Stomach (tissue), 4 donors: Measurements from ENCODE around the gene RFX3.

Experiments used
- POLR2A ChIP-seq, 4 donors: fragments of 450-650 bp; IDR thresholded peaks; one replicate each; pipeline ENCODE4 v1.6.1; 2016; ENCODE audit warnings: antibody characterized with exemption in 4 of 4, control low read depth in 2 of 4, mild to moderate bottlenecking in 1 of 4, moderate library complexity in 1 of 4
- TF ChIP-seq, protein P1 (sequence below), 7 experiments: fragments of 450-650 bp in 4 of 7; fragments of 200-600 bp in 3 of 7; sonication (generic) in 3 of 7; IDR thresholded peaks; one replicate each; pipeline ENCODE4 v1.5.1; 2016 to 2019; ENCODE audit warnings: antibody characterized with exemption in 7 of 7, control low read depth in 2 of 7, mild to moderate bottlenecking in 1 of 7

DNA sequence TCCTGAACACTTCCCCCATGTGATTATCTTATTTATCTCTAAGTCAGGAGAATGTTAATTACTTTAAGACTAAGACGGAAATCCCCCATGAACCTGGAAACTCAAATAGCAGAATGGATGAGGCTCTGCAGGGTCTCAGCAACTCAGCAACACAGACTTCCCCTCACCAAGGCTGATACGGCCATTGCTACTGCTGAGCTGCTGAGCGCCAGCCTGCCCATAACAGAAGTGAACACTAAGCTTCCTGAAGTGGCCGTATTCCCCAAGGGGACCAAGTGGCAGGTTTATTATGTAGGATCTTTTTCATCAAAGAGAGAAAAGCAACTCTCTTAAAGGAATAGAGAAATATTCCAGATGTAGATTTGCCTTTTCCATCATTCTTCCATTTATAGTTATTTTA lies 311.1 kb downstream of the RFX3 start:
- TF ChIP-seq POLR2A (IDR thresholded peaks at IDR 0.05) = no peak
- TF ChIP-seq, protein P1, sequence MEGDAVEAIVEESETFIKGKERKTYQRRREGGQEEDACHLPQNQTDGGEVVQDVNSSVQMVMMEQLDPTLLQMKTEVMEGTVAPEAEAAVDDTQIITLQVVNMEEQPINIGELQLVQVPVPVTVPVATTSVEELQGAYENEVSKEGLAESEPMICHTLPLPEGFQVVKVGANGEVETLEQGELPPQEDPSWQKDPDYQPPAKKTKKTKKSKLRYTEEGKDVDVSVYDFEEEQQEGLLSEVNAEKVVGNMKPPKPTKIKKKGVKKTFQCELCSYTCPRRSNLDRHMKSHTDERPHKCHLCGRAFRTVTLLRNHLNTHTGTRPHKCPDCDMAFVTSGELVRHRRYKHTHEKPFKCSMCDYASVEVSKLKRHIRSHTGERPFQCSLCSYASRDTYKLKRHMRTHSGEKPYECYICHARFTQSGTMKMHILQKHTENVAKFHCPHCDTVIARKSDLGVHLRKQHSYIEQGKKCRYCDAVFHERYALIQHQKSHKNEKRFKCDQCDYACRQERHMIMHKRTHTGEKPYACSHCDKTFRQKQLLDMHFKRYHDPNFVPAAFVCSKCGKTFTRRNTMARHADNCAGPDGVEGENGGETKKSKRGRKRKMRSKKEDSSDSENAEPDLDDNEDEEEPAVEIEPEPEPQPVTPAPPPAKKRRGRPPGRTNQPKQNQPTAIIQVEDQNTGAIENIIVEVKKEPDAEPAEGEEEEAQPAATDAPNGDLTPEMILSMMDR (IDR thresholded peaks at IDR 0.05) = no peak
